Erythroblast (primary cell): ENCODE results near the gene GSK3A.

Source experiments
- GATA1 ChIP-seq: IDR thresholded peaks from 2 replicates; pipeline ENCODE4 v1.6.1; 2011; ENCODE audit warnings: low read depth, mild to moderate bottlenecking, control low read depth, low read length, moderate library complexity
- POLR2A ChIP-seq: IDR thresholded peaks from 2 replicates; pipeline ENCODE4 v1.6.1; 2011; ENCODE audit warnings: mild to moderate bottlenecking, low read length

- TF ChIP-seq POLR2A: no peak
- TF ChIP-seq GATA1: no peak
These were observed 13.8 kb downstream of the GSK3A start for GRCh38 chr19:42228641-42229040.
